ENCODE data around the gene EIF4ENIF1. TPM values are rescaled to one million over a fixed set of nuclear protein-coding genes. Genes with fewer than 3 reads are reported as not detected.
A peak's percentile ranks its signal among the peaks of the same experiment; 100 is the strongest.
"Not testable (repeated sequence)": the region's sequence is repeated elsewhere in the genome, so short reads cannot be mapped to it uniquely, and the experiment has no call there.

The EIF4ENIF1 gene
- polyA plus RNA-seq, 1 experiment, result 21.4 TPM

- Histone ChIP-seq H3K27ac (ENCODE audit: low read depth, low read length) (no peak overlapping the region), H3K27me3 (ENCODE audit: control insufficient read depth, insufficient read depth, low read length) (no peaks in the 10 kb centered on the region), H3K9me3 (ENCODE audit: control insufficient read depth, insufficient read depth, low read length) (no peaks in the 10 kb centered on the region; the same call in none of the 2 replicates), H3K4me3 (ENCODE audit: low read depth, low read length) (peak overlapping the region; percentile 94)
- no peak for DNase-seq (ENCODE audit: low read depth, low spot score)
- POLR2A ChIA-PET, result no interaction called here
- CTCF ChIA-PET, result interaction anchor here (0.6 kb wide), 1 partner anchor 133 kb away, joined by 3 read pairs; no protein-coding TSS in a partner anchor
- TF ChIP-seq CTCF (IDR thresholded peaks at IDR 0.05; ENCODE audit: low read depth, low read length), result no peak
Measured at GRCh38 chr22:31497148-31497938, 7.7 kb upstream of the EIF4ENIF1 start.

- H3K4me3 ChIP-seq (ENCODE audit: low read depth, low read length), result peak overlapping the region; percentile 94
- no peak for TF ChIP-seq CTCF (IDR thresholded peaks at IDR 0.05; ENCODE audit: low read depth, low read length)
- DNase-seq (ENCODE audit: low read depth, low spot score), result no peak
- ChIA-PET POLR2A (no interaction called here), CTCF (no interaction called here)
- no peak overlapping the region for H3K27ac ChIP-seq (ENCODE audit: low read depth, low read length)
- H3K27me3 ChIP-seq (ENCODE audit: control insufficient read depth, insufficient read depth, low read length), result no peaks in the 10 kb centered on the region
- H3K9me3 ChIP-seq (ENCODE audit: control insufficient read depth, insufficient read depth, low read length), result no peaks in the 10 kb centered on the region; the same call in none of the 2 replicates
Measured at GRCh38 chr22:31496735-31497146, 7.1 kb upstream of the EIF4ENIF1 start.

- CTCF ChIA-PET, result no interaction called here
- peak; percentile 72 for DNase-seq (ENCODE audit: low read depth, low spot score)
- peak within 1 kb of the TSS; percentile 77 for H3K27ac ChIP-seq (ENCODE audit: low read depth, low read length)
Measured at GRCh38 chr22:31496007-31496734, 6.5 kb upstream of the EIF4ENIF1 start, which contains the start of gene SFI1. SFI1 (plus strand) TSS chr22:31496536; CDS start chr22:31508285, 11,749 bp downstream.

GRCh38 chr22:31495343-31495742 is 5.7 kb upstream of the EIF4ENIF1 start:
- CTCF ChIA-PET, result no interaction called here
- POLR2A ChIA-PET, result interaction anchor here (0.7 kb wide), 1 partner anchor 136 kb away, joined by 3 read pairs; no protein-coding TSS in a partner anchor
- H3K27me3 ChIP-seq (ENCODE audit: control insufficient read depth, insufficient read depth, low read length), result no peaks in the 10 kb centered on the region
- DNase-seq (ENCODE audit: low read depth, low spot score), result no peak
- no peaks in the 10 kb centered on the region; the same call in none of the 2 replicates for H3K9me3 ChIP-seq (ENCODE audit: control insufficient read depth, insufficient read depth, low read length)
- no peak for TF ChIP-seq CTCF (IDR thresholded peaks at IDR 0.05; ENCODE audit: low read depth, low read length)
- H3K27ac ChIP-seq (ENCODE audit: low read depth, low read length), result no peak overlapping the region
- peak overlapping the region; percentile 94 for H3K4me3 ChIP-seq (ENCODE audit: low read depth, low read length)

More at GRCh38 chr22:31496007-31496734, 6.5 kb upstream of the EIF4ENIF1 start, which contains the start of gene SFI1:
- TF ChIP-seq CTCF (IDR thresholded peaks at IDR 0.05; ENCODE audit: low read depth, low read length), result peak; percentile 29
- peak within 1 kb of the TSS; percentile 94 for H3K4me3 ChIP-seq (ENCODE audit: low read depth, low read length)
- POLR2A ChIA-PET, result interaction anchor here (0.7 kb wide), 1 partner anchor 135 kb away, joined by 3 read pairs; no protein-coding TSS in a partner anchor
- H3K9me3 ChIP-seq (ENCODE audit: control insufficient read depth, insufficient read depth, low read length), result no peaks in the 10 kb centered on the region; the same call in none of the 2 replicates
- H3K27me3 ChIP-seq (ENCODE audit: control insufficient read depth, insufficient read depth, low read length), result no peaks in the 10 kb centered on the region

GRCh38 chr22:31493355-31493754 is 3.7 kb upstream of the EIF4ENIF1 start:
- H3K27ac ChIP-seq (ENCODE audit: low read depth, low read length); H3K9me3 ChIP-seq (ENCODE audit: control insufficient read depth, insufficient read depth, low read length); DNase-seq (ENCODE audit: low read depth, low spot score); CTCF ChIA-PET; H3K27me3 ChIP-seq (ENCODE audit: control insufficient read depth, insufficient read depth, low read length); H3K4me3 ChIP-seq (ENCODE audit: low read depth, low read length): not testable (repeated sequence)
- POLR2A ChIA-PET, result interaction anchor here (0.7 kb wide), 1 partner anchor 1205 kb away, joined by 3 read pairs; no protein-coding TSS in a partner anchor

Measured in AG04450 (cell line).